K562 (cell line): ENCODE measurements around the gene CACNA2D2. TPM values are rescaled to one million over a fixed set of nuclear protein-coding genes. Genes with fewer than 3 reads are reported as not detected.

ENCODE experiments used
- CCNT2 ChIP-seq: IDR thresholded peaks from 2 replicates; pipeline ENCODE4 v1.6.1; 2011; ENCODE audit warnings: borderline replicate concordance, low read depth, mild to moderate bottlenecking, moderate library complexity, mixed read lengths, low read length; ENCODE audit not compliant: insufficient read length; ENCODE audit errors: extremely low read depth
- DDX20 ChIP-seq: fragments of 450-650 bp; IDR thresholded peaks from 2 replicates; pipeline ENCODE4 v1.6.1; 2016; ENCODE audit warnings: missing genetic modification characterization, low read depth, mild to moderate bottlenecking, missing compliant biosample characterization, moderate library complexity
- ETV1 ChIP-seq: fragments of 450-650 bp; conservative IDR thresholded peaks from 2 replicates; pipeline ENCODE4 v1.6.1; 2016; ENCODE audit warnings: missing genetic modification characterization, control low read depth, low read depth, missing compliant biosample characterization
- FUS ChIP-seq: fragments of 200-400 bp; formaldehyde crosslinking; optimal IDR thresholded peaks from 2 replicates; pipeline ENCODE3; 2017; ENCODE audit warnings: low read depth, low read length
- HIVEP1 ChIP-seq: fragments of 250-450 bp; sonication (Bioruptor Pico); IDR thresholded peaks from 2 replicates; pipeline ENCODE4 v1.4.0; 2020; ENCODE audit warnings: mild to moderate bottlenecking
- LCOR ChIP-seq: sonication (generic); formaldehyde crosslinking; IDR thresholded peaks from 2 replicates; pipeline ENCODE4 v1.8.0; 2022; ENCODE audit warnings: mild to moderate bottlenecking, missing genetic modification reagents
- MYC ChIP-seq, 2 experiments: fragments of 250-450 bp in 1 of 2; sonication (Bioruptor Pico) in 1 of 2; IDR thresholded peaks; 2 replicates each; pipeline versions ENCODE4 v1.5.1 to v1.6.1; 2012 to 2021; ENCODE audit warnings: low read depth in 2 of 2, borderline replicate concordance in 1 of 2, improper control_type of control experiment in 1 of 2, low read length in 1 of 2, mild to moderate bottlenecking in 1 of 2, moderate library complexity in 1 of 2
- NCOA6 ChIP-seq: fragments of 450-650 bp; IDR thresholded peaks from 2 replicates; pipeline ENCODE4 v1.6.1; 2017; ENCODE audit warnings: mild to moderate bottlenecking
- PHF21A ChIP-seq: fragments of 450-650 bp; IDR thresholded peaks from 2 replicates; pipeline ENCODE4 v1.6.1; 2017; ENCODE audit warnings: low read depth, borderline replicate concordance
- SMARCC2 ChIP-seq: fragments of 450-650 bp; IDR thresholded peaks from 2 replicates; pipeline ENCODE4 v1.6.1; 2017; ENCODE audit warnings: antibody characterized with exemption, moderate library complexity, mild to moderate bottlenecking, low read depth
- TAF9B ChIP-seq: fragments of 450-650 bp; IDR thresholded peaks from 2 replicates; pipeline ENCODE4 v1.6.1; 2018; ENCODE audit warnings: mild to moderate bottlenecking; ENCODE audit not compliant: partially characterized antibody
- ZNF212 ChIP-seq: fragments of 450-650 bp; formaldehyde crosslinking; IDR thresholded peaks from 2 replicates; pipeline ENCODE4 v1.4.0; 2020; ENCODE audit warnings: mild to moderate bottlenecking
- polyA plus RNA-seq, 8 experiments: library from polyadenylated mRNA; depleted of rRNA in 4 of 8; stranded (reverse) in 5 of 8; unstranded in 3 of 8; fragments of >200 nt; fragmentation: Nextera tagmentation in 2 of 8; fragmentation: Illumina TruSeq in 1 of 8; extraction: Ambion mirVana in 2 of 8; extraction: Trizol in 1 of 8; gene quantifications; 2 replicates each; pipeline versions ENCODE4 v1.2.1 to v1.2.3, GENCODE V29; 2011 to 2014; ENCODE audit warnings: inconsistent platforms in 1 of 8, missing spikeins in 1 of 8
- total RNA-seq, 7 experiments: library from RNA; depleted of rRNA in 6 of 7; stranded (reverse); fragments of >200 nt in 6 of 7; fragmentation: Illumina TruSeq in 2 of 7; extraction: Trizol in 2 of 7; gene quantifications; 2 replicates each; pipeline versions ENCODE4 v1.2.1 to v1.2.3, GENCODE V29; 2011 to 2021; ENCODE audit warnings: low replicate concordance in 1 of 7
- TF ChIP-seq, protein P1 (sequence below): fragments of 200-600 bp; sonication (generic); IDR thresholded peaks from one replicate; pipeline ENCODE4 v1.6.1; 2012; ENCODE audit warnings: mild to moderate bottlenecking, low read depth, low read length, inconsistent platforms
- TF ChIP-seq, protein P2 (sequence below): fragments of 450-650 bp; IDR thresholded peaks from 2 replicates; pipeline ENCODE4 v1.6.1; 2018; ENCODE audit warnings: mild to moderate bottlenecking, low read depth; ENCODE audit not compliant: partially characterized antibody
- TF ChIP-seq, protein P3 (sequence below): fragments of 450-650 bp; IDR thresholded peaks from 2 replicates; pipeline ENCODE4 v1.6.1; 2016; ENCODE audit warnings: missing biosample characterization, missing genetic modification characterization

CACNA2D2 gene
- total and polyA plus RNA-seq, 9 of the 15 experiments (the other 6 are each of a cell fraction or from before 2014, with no cell fraction given): 0.11 to 0.58 (median 0.36) TPM; not detected in 2

DNA sequence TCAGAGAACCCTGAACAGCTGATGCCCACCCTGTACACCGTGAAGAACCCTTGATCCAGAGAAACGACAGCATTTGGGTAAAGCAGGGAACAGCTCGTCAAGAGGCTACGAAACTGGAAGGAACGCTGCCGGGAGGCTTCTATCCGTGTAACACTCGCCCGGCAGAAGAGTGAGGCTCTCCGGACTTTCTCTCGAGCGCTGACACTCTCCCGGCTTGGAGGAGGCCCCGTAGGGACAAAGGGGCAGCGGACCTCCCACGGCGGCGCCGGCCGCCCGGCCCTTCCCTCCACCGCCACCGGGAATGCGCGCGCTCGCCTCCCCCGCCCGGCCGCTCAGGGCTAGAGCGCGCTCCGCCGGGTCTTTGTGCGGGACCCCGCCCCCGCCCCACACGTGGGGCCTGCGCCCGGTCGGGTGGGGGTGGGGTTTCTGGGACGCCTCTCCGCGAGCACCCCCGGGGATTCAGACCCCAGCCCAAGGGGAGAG, 182.5 kb downstream of the CACNA2D2 start (continued):
- TF ChIP-seq, protein P1, sequence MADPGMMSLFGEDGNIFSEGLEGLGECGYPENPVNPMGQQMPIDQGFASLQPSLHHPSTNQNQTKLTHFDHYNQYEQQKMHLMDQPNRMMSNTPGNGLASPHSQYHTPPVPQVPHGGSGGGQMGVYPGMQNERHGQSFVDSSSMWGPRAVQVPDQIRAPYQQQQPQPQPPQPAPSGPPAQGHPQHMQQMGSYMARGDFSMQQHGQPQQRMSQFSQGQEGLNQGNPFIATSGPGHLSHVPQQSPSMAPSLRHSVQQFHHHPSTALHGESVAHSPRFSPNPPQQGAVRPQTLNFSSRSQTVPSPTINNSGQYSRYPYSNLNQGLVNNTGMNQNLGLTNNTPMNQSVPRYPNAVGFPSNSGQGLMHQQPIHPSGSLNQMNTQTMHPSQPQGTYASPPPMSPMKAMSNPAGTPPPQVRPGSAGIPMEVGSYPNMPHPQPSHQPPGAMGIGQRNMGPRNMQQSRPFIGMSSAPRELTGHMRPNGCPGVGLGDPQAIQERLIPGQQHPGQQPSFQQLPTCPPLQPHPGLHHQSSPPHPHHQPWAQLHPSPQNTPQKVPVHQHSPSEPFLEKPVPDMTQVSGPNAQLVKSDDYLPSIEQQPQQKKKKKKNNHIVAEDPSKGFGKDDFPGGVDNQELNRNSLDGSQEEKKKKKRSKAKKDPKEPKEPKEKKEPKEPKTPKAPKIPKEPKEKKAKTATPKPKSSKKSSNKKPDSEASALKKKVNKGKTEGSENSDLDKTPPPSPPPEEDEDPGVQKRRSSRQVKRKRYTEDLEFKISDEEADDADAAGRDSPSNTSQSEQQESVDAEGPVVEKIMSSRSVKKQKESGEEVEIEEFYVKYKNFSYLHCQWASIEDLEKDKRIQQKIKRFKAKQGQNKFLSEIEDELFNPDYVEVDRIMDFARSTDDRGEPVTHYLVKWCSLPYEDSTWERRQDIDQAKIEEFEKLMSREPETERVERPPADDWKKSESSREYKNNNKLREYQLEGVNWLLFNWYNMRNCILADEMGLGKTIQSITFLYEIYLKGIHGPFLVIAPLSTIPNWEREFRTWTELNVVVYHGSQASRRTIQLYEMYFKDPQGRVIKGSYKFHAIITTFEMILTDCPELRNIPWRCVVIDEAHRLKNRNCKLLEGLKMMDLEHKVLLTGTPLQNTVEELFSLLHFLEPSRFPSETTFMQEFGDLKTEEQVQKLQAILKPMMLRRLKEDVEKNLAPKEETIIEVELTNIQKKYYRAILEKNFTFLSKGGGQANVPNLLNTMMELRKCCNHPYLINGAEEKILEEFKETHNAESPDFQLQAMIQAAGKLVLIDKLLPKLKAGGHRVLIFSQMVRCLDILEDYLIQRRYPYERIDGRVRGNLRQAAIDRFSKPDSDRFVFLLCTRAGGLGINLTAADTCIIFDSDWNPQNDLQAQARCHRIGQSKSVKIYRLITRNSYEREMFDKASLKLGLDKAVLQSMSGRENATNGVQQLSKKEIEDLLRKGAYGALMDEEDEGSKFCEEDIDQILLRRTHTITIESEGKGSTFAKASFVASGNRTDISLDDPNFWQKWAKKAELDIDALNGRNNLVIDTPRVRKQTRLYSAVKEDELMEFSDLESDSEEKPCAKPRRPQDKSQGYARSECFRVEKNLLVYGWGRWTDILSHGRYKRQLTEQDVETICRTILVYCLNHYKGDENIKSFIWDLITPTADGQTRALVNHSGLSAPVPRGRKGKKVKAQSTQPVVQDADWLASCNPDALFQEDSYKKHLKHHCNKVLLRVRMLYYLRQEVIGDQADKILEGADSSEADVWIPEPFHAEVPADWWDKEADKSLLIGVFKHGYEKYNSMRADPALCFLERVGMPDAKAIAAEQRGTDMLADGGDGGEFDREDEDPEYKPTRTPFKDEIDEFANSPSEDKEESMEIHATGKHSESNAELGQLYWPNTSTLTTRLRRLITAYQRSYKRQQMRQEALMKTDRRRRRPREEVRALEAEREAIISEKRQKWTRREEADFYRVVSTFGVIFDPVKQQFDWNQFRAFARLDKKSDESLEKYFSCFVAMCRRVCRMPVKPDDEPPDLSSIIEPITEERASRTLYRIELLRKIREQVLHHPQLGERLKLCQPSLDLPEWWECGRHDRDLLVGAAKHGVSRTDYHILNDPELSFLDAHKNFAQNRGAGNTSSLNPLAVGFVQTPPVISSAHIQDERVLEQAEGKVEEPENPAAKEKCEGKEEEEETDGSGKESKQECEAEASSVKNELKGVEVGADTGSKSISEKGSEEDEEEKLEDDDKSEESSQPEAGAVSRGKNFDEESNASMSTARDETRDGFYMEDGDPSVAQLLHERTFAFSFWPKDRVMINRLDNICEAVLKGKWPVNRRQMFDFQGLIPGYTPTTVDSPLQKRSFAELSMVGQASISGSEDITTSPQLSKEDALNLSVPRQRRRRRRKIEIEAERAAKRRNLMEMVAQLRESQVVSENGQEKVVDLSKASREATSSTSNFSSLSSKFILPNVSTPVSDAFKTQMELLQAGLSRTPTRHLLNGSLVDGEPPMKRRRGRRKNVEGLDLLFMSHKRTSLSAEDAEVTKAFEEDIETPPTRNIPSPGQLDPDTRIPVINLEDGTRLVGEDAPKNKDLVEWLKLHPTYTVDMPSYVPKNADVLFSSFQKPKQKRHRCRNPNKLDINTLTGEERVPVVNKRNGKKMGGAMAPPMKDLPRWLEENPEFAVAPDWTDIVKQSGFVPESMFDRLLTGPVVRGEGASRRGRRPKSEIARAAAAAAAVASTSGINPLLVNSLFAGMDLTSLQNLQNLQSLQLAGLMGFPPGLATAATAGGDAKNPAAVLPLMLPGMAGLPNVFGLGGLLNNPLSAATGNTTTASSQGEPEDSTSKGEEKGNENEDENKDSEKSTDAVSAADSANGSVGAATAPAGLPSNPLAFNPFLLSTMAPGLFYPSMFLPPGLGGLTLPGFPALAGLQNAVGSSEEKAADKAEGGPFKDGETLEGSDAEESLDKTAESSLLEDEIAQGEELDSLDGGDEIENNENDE: no peak
- no peak for TF ChIP-seq SMARCC2
- TF ChIP-seq FUS: no peak
- TF ChIP-seq PHF21A: no peak
- TF ChIP-seq ZNF212: no peak
- TF ChIP-seq, protein P2, sequence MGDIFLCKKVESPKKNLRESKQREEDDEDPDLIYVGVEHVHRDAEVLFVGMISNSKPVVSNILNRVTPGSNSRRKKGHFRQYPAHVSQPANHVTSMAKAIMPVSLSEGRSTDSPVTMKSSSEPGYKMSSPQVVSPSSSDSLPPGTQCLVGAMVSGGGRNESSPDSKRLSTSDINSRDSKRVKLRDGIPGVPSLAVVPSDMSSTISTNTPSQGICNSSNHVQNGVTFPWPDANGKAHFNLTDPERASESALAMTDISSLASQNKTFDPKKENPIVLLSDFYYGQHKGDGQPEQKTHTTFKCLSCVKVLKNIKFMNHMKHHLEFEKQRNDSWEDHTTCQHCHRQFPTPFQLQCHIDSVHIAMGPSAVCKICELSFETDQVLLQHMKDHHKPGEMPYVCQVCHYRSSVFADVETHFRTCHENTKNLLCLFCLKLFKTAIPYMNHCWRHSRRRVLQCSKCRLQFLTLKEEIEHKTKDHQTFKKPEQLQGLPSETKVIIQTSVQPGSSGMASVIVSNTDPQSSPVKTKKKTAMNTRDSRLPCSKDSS: no peak
- peak; percentile 80 for TF ChIP-seq MYC (IDR thresholded peaks at IDR 0.05; ENCODE audit: low read depth, low read length)
- TF ChIP-seq MYC (CRISPR knock-in tag; IDR thresholded peaks at IDR 0.05; ENCODE audit: borderline replicate concordance, low read depth): no peak
- TF ChIP-seq CCNT2: no peak
- TF ChIP-seq NCOA6: no peak
- TF ChIP-seq TAF9B: no peak
- TF ChIP-seq ETV1: no peak
- TF ChIP-seq, protein P3, sequence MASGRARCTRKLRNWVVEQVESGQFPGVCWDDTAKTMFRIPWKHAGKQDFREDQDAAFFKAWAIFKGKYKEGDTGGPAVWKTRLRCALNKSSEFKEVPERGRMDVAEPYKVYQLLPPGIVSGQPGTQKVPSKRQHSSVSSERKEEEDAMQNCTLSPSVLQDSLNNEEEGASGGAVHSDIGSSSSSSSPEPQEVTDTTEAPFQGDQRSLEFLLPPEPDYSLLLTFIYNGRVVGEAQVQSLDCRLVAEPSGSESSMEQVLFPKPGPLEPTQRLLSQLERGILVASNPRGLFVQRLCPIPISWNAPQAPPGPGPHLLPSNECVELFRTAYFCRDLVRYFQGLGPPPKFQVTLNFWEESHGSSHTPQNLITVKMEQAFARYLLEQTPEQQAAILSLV (tag): no peak
- TF ChIP-seq LCOR (CRISPR knock-in tag): no peak
- no peak for TF ChIP-seq DDX20 (tag)
- no peak for TF ChIP-seq HIVEP1 (CRISPR knock-in tag)
